ENCODE results near the gene DOK6. TPM values are rescaled to one million over a fixed set of nuclear protein-coding genes. Genes with fewer than 3 reads are reported as not detected.

DOK6 gene
- total RNA-seq, 2 experiments from 2014 or later = not detected

- ChIA-PET POLR2A (no interaction called here), CTCF (ENCODE audit: unreplicated experiment) (no interaction called here)
- H3K79me2 ChIP-seq (ENCODE audit: insufficient read depth, low read depth, low read length) = no peaks in the 10 kb centered on the region
- H3K4me2 ChIP-seq (ENCODE audit: low read length) = no peak overlapping the region
- no TSS peak for BruUV-seq (replicated peaks)
- no peaks in the 10 kb centered on the region for H3K36me3 ChIP-seq (ENCODE audit: insufficient read depth, low read length)
- H3K9me2 ChIP-seq (ENCODE audit: insufficient read depth, low read length) = no peaks in the 10 kb centered on the region
- no peaks in the 10 kb centered on the region for H3K9me3 ChIP-seq (ENCODE audit: low read length)
- no peaks in the 10 kb centered on the region for H3K4me1 ChIP-seq (ENCODE audit: insufficient read depth, low read length, poor library complexity, severe bottlenecking)
- no peak overlapping the region for H3K27ac ChIP-seq (ENCODE audit: low read depth, low read length, poor library complexity, severe bottlenecking)
- no peak for TF ChIP-seq CTCF (conservative IDR thresholded peaks at IDR 0.05; ENCODE audit: low read length)
- no peak for TF ChIP-seq EZH2phosphoT487 (IDR thresholded peaks at IDR 0.05; ENCODE audit: borderline replicate concordance, low read depth, low read length)
- H2AFZ ChIP-seq (ENCODE audit: low read length) = no peak overlapping the region
- DNase-seq (ENCODE audit: low spot score) = no peak
- no peak overlapping the region for H3K4me3 ChIP-seq (ENCODE audit: low read depth, low read length, poor library complexity, severe bottlenecking)
- intact Hi-C loops (cut with micrococcal nuclease; ENCODE audit: unreplicated experiment) = no loop called here
- H4K20me1 ChIP-seq (ENCODE audit: insufficient read depth, low read length) = no peaks in the 10 kb centered on the region
These were observed 250.6 kb downstream of the DOK6 start for GRCh38 chr18:69651243-69651642.

DNA sequence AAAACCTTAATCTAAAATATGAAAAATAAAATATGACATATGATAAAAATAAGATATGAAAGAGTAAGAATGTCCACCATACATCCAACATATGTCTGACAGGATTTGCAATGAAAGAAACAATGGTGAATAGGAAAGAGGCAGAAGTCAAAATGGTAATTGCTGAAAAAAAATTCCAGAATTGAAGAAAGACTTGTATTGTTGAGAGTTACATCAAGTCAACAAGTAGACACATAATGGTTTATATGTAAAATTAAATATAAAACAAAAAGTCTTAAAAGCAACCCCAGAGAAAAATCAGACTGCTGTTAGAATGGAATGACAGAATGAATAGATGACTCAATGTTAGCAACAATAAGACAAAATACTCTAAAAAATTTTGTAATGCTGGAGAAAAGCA lies 255.1 kb downstream of the DOK6 start:
- ChIA-PET CTCF (ENCODE audit: unreplicated experiment) (no interaction called here), POLR2A (no interaction called here)
- Histone ChIP-seq H3K9me3 (ENCODE audit: low read length) (no peaks in the 10 kb centered on the region), H2AFZ (ENCODE audit: low read length) (no peak overlapping the region), H3K9me2 (ENCODE audit: insufficient read depth, low read length) (no peaks in the 10 kb centered on the region), H3K27ac (ENCODE audit: low read depth, low read length, poor library complexity, severe bottlenecking) (no peak overlapping the region), H3K4me2 (ENCODE audit: low read length) (no peak overlapping the region), H3K4me3 (ENCODE audit: low read depth, low read length, poor library complexity, severe bottlenecking) (no peak overlapping the region), H3K79me2 (ENCODE audit: insufficient read depth, low read depth, low read length) (no peaks in the 10 kb centered on the region), H3K4me1 (ENCODE audit: insufficient read depth, low read length, poor library complexity, severe bottlenecking) (no peaks in the 10 kb centered on the region), H4K20me1 (ENCODE audit: insufficient read depth, low read length) (no peaks in the 10 kb centered on the region), H3K36me3 (ENCODE audit: insufficient read depth, low read length) (no peaks in the 10 kb centered on the region)
- no peak for TF ChIP-seq CTCF (conservative IDR thresholded peaks at IDR 0.05; ENCODE audit: low read length)
- TF ChIP-seq EZH2phosphoT487 (IDR thresholded peaks at IDR 0.05; ENCODE audit: borderline replicate concordance, low read depth, low read length) = no peak
- no peak for DNase-seq (ENCODE audit: low spot score)
- intact Hi-C loops (cut with micrococcal nuclease; ENCODE audit: unreplicated experiment) = no loop called here
- no TSS peak for BruUV-seq (replicated peaks)

DNA sequence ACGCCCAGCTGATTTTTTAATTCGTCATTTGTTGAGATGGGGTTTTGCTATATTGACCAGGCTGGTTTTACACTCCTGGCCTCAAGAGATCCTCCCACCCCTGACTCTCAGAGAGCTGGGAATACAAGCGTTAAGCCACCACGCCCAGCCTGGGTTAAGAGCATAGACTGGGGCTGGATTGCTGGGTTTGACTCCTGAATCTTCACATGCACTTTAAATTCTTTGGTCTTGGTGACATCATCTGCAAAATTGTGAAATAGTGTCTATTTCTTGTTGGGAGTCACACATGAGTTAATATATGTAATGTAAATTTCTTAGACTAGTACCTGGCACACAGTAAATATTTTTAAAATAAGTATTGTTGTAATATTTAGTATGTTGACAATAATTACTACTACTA lies 257.4 kb downstream of the DOK6 start:
- Histone ChIP-seq H4K20me1 (ENCODE audit: insufficient read depth, low read length) (no peaks in the 10 kb centered on the region), H3K9me3 (ENCODE audit: low read length) (no peaks in the 10 kb centered on the region), H3K9me2 (ENCODE audit: insufficient read depth, low read length) (no peaks in the 10 kb centered on the region), H3K36me3 (ENCODE audit: insufficient read depth, low read length) (no peaks in the 10 kb centered on the region), H3K4me2 (ENCODE audit: low read length) (no peak overlapping the region), H3K4me1 (ENCODE audit: insufficient read depth, low read length, poor library complexity, severe bottlenecking) (no peaks in the 10 kb centered on the region), H3K4me3 (ENCODE audit: low read depth, low read length, poor library complexity, severe bottlenecking) (no peak overlapping the region), H3K27ac (ENCODE audit: low read depth, low read length, poor library complexity, severe bottlenecking) (no peak overlapping the region), H3K79me2 (ENCODE audit: insufficient read depth, low read depth, low read length) (no peaks in the 10 kb centered on the region), H2AFZ (ENCODE audit: low read length) (no peak overlapping the region)
- TF ChIP-seq CTCF (conservative IDR thresholded peaks at IDR 0.05; ENCODE audit: low read length) (no peak), EZH2phosphoT487 (IDR thresholded peaks at IDR 0.05; ENCODE audit: borderline replicate concordance, low read depth, low read length) (no peak)
- BruUV-seq (replicated peaks) = no TSS peak
- intact Hi-C loops (cut with micrococcal nuclease; ENCODE audit: unreplicated experiment) = no loop called here
- DNase-seq (ENCODE audit: low spot score) = no peak
- ChIA-PET CTCF (ENCODE audit: unreplicated experiment) (no interaction called here), POLR2A (no interaction called here)
